MM.1S (cell line): ENCODE data around the gene ASMTL.

ENCODE experiments used
- CTCF ChIP-seq: fragments of 300-600 bp; sonication (generic); IDR thresholded peaks from 2 replicates; pipeline ENCODE4 v1.5.1; 2016; ENCODE audit warnings: antibody characterized with exemption, low read length, mixed read lengths
- EZH2 ChIP-seq: fragments of 300-600 bp; sonication (generic); optimal IDR thresholded peaks from 2 replicates; pipeline ENCODE3; 2017; ENCODE audit warnings: low read depth, mild to moderate bottlenecking, antibody characterized with exemption, low read length, mixed read lengths
- EZH2phosphoT487 ChIP-seq: fragments of 300-600 bp; sonication (generic); IDR thresholded peaks from 2 replicates; pipeline ENCODE4 v1.6.1; 2018; ENCODE audit warnings: antibody characterized with exemption, low read length

GRCh38 chrX:1500701-1501624 lies 48.3 kb upstream of the ASMTL start:
- TF ChIP-seq CTCF (no peak), EZH2phosphoT487 (no peak), EZH2 (no peak)
